Ascending aorta (tissue), 2 donors: ENCODE results near the gene S100PBP. TPM values are rescaled to one million over a fixed set of nuclear protein-coding genes. Genes with fewer than 3 reads are reported as not detected.

Experiments used
- DNase-seq, 2 donors: peaks; one replicate each; pipeline ENCODE4 v3.0.0-alpha.2; 2019; ENCODE audit warnings: low spot score in 2 of 2
- H3K27ac ChIP-seq, 2 donors: fragments of 200-600 bp; sonication (generic); one replicate each; pipeline ENCODE4 v1.5.1; 2016 to 2017; ENCODE audit warnings: mild to moderate bottlenecking in 1 of 2
- H3K27me3 ChIP-seq: fragments of 200-600 bp; sonication (generic); one replicate; pipeline ENCODE4 v1.5.1; 2017
- H3K36me3 ChIP-seq, 2 donors: fragments of 200-600 bp; sonication (generic); one replicate each; pipeline ENCODE4 v1.5.1; 2016
- H3K4me1 ChIP-seq, 2 donors: fragments of 200-600 bp; sonication (generic); one replicate each; pipeline ENCODE4 v1.5.1; 2016 to 2017; ENCODE audit warnings: mild to moderate bottlenecking in 1 of 2
- H3K4me3 ChIP-seq, 2 donors: fragments of 200-600 bp; sonication (generic); one replicate each; pipeline ENCODE4 v1.5.1; 2016 to 2017; ENCODE audit warnings: mild to moderate bottlenecking in 1 of 2
- H3K9me3 ChIP-seq, 2 donors: fragments of 200-600 bp; sonication (generic); one replicate each; pipeline ENCODE4 v1.5.1; 2016
- intact Hi-C: fragments of 100-400 bp; cut with DNase I; formaldehyde crosslinking; loops from one replicate; pipeline ENCODE4 v1.15.1; 2023
- total RNA-seq: library from RNA; depleted of rRNA; stranded (reverse); fragments of >200 nt; gene quantifications from one replicate; pipeline ENCODE4 v1.1.0, GENCODE V29; 2016
- TF ChIP-seq, protein P1 (sequence below), 3 experiments: fragments of 200-600 bp in 2 of 3; fragments of 450-650 bp in 1 of 3; sonication (generic) in 2 of 3; IDR thresholded peaks; one replicate each; pipeline ENCODE4 v1.5.1; 2016 to 2019; ENCODE audit warnings: antibody characterized with exemption in 3 of 3, mild to moderate bottlenecking in 1 of 3, moderate library complexity in 1 of 3

S100PBP gene
- total RNA-seq, 1 donor from 2014 or later, result 1.6 TPM

DNA sequence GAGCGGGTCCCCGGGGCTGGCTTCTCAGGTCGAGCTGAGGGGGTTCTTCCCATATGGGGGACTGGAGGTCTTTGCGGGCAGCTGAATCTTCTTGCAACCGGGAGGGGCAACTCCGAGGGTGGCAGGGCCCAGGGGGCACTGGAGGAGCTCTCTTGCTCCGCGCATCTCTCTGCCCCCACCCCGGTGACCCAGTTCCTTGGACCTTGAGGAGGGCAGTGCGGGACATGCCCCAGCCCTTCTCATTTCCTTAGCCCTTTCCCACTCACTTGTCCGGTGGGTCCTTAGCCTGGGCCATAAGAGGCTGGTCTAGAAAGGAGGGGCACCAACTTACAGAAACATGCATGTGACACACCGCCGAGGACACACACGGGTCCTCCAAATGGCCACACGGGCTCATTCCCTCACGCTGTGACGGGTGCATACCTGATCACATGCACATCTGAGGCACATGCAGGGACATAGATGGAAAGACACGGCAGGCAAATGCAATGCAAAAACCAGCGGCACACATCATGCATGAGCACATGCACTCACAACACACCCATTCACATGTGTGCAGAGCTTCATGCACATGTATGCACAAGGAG lies 69.5 kb downstream of the S100PBP start:
- H3K9me3 ChIP-seq, result no peaks in the 10 kb centered on the region
- no peak for DNase-seq
- no peak overlapping the region for H3K4me3 ChIP-seq
- TF ChIP-seq, protein P1, sequence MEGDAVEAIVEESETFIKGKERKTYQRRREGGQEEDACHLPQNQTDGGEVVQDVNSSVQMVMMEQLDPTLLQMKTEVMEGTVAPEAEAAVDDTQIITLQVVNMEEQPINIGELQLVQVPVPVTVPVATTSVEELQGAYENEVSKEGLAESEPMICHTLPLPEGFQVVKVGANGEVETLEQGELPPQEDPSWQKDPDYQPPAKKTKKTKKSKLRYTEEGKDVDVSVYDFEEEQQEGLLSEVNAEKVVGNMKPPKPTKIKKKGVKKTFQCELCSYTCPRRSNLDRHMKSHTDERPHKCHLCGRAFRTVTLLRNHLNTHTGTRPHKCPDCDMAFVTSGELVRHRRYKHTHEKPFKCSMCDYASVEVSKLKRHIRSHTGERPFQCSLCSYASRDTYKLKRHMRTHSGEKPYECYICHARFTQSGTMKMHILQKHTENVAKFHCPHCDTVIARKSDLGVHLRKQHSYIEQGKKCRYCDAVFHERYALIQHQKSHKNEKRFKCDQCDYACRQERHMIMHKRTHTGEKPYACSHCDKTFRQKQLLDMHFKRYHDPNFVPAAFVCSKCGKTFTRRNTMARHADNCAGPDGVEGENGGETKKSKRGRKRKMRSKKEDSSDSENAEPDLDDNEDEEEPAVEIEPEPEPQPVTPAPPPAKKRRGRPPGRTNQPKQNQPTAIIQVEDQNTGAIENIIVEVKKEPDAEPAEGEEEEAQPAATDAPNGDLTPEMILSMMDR (IDR thresholded peaks at IDR 0.05), result no peak
- intact Hi-C loops, result no loop called here
- H3K27ac ChIP-seq, result no peak overlapping the region
- H3K4me1 ChIP-seq, result peaks cover 5 to 8% of the 10 kb centered on the region in 2 donors
- no peaks in the 10 kb centered on the region for H3K27me3 ChIP-seq
- no peaks in the 10 kb centered on the region for H3K36me3 ChIP-seq

DNA sequence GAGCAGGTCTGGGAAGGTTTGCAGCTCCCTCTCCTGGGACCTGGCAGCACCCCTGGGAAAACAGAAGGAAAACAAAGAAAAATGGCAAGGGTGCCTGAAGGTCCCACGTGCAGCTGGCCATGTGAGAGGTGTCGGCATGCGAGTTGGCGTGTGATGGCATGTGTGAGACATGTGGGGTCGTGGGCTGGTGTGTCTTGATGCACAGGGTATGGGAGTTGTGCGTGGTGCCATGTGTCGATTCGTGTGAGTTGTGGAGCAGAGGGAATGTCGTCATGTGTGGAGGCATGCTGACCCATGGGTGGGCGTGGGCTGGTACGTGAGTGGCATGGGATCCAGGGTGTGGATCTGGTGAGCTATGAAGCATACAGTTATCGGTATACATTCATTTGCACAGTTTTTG lies 70.2 kb downstream of the S100PBP start:
- Histone ChIP-seq H3K4me1 (peaks cover under 1 to 4% of the 10 kb centered on the region in 2 donors), H3K4me3 (no peak overlapping the region), H3K27ac (no peak overlapping the region), H3K36me3 (no peaks in the 10 kb centered on the region), H3K27me3 (no peaks in the 10 kb centered on the region), H3K9me3 (no peaks in the 10 kb centered on the region)
- intact Hi-C loops, result no loop called here
- DNase-seq, result no peak
- TF ChIP-seq, protein P1 (IDR thresholded peaks at IDR 0.05), result no peak

DNA sequence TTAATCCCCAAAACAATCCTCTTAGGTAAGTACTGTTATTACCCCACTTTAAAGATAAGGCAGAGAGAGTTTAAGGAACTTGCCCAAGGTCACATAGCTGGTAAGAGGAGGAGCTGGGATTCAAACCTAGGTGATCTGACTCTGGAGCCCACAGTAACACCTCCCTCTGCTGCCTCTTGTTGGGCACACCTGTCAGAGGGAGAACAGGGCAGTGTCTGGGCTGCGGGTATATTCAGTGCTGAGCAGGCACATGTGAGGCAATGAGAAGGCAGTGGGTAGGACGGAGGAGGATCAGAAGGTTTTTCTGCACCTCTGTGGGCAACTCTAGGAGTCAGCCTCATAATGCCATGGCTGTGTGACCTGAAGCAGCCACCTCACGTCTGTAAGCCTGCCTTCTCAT lies 70.7 kb downstream of the S100PBP start:
- Histone ChIP-seq H3K27ac (no peak overlapping the region), H3K9me3 (no peaks in the 10 kb centered on the region), H3K27me3 (no peaks in the 10 kb centered on the region), H3K4me3 (no peak overlapping the region), H3K4me1 (peaks cover 4 to 8% of the 10 kb centered on the region in 2 donors), H3K36me3 (no peaks in the 10 kb centered on the region)
- intact Hi-C loops, result no loop called here
- TF ChIP-seq, protein P1 (IDR thresholded peaks at IDR 0.05), result no peak
- no peak for DNase-seq

DNA sequence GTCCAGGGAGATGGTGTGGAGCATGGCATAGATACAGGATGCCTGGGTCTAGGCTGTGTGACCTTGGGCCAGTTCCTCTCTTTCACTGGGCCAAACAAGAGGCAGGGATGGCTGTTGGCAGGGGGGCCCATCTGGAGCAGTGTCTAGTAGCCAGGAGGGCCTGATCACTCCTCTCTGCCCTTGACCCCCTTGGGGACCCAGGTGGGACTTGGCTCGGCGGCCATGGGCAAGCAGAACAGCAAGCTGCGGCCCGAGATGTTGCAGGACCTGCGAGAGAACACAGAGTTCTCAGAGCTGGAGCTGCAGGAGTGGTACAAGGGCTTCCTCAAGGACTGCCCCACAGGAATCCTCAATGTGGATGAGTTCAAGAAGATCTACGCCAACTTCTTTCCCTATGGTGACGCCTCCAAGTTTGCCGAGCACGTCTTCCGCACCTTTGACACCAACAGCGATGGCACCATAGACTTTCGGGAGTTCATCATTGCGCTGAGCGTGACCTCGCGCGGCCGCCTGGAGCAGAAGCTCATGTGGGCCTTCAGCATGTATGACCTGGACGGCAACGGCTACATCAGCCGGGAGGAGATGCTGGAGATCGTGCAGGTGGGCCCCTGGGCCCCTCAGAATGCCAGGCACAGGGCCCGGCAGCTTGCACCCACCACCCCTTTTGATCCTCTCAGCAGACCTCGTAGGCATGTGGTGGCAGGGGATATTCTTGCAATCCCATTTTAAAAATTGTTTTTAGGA lies 71.4 kb downstream of the S100PBP start:
- DNase-seq, result no peak
- Histone ChIP-seq H3K4me3 (no peak overlapping the region), H3K36me3 (no peaks in the 10 kb centered on the region), H3K27ac (no peak overlapping the region), H3K27me3 (no peaks in the 10 kb centered on the region), H3K9me3 (no peaks in the 10 kb centered on the region), H3K4me1 (peaks cover 6 to 9% of the 10 kb centered on the region in 2 donors)
- TF ChIP-seq, protein P1 (IDR thresholded peaks at IDR 0.05), result no peak
- intact Hi-C loops, result no loop called here

DNA sequence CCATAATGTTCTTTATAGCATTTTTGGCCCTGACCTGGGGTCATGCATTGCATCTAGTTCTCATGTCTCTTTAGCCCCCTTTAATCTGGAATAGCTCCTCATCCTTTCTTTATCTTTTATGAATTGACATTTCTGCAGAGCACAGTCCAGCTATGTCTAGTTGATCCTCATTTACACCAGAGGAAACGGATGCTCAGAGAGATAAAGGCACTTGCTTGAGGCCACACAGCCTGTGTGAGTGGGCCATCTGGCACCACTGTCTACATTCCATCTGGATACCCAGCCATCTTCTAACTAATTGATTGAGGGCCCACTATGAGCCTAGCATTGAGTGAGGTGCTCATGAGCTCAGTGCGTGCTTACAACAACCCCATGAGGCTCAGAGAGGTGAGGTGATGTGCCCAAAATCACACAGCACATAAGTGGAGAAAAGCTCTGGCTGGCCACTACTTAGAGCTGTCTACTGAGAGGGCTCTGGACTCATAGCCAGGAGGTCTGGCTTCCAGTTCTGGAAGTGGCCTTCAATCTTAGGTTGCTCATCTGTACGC lies 72.4 kb downstream of the S100PBP start:
- no peaks in the 10 kb centered on the region for H3K9me3 ChIP-seq
- H3K4me1 ChIP-seq, result peaks cover 6 to 9% of the 10 kb centered on the region in 2 donors
- no peaks in the 10 kb centered on the region for H3K27me3 ChIP-seq
- intact Hi-C loops, result no loop called here
- no peak overlapping the region for H3K4me3 ChIP-seq
- H3K27ac ChIP-seq, result no peak overlapping the region
- no peak for DNase-seq
- TF ChIP-seq, protein P1 (IDR thresholded peaks at IDR 0.05), result no peak
- no peaks in the 10 kb centered on the region for H3K36me3 ChIP-seq
